ENCODE results near the gene ZNF280B. TPM values are rescaled to one million over a fixed set of nuclear protein-coding genes. Genes with fewer than 3 reads are reported as not detected.

Gene ZNF280B
- total and polyA plus RNA-seq, 9 of the 15 experiments (the other 6 are each of a cell fraction or from before 2014, with no cell fraction given), result 7.7 to 29.9 (median 20.0) TPM

- TF ChIP-seq, protein P1, sequence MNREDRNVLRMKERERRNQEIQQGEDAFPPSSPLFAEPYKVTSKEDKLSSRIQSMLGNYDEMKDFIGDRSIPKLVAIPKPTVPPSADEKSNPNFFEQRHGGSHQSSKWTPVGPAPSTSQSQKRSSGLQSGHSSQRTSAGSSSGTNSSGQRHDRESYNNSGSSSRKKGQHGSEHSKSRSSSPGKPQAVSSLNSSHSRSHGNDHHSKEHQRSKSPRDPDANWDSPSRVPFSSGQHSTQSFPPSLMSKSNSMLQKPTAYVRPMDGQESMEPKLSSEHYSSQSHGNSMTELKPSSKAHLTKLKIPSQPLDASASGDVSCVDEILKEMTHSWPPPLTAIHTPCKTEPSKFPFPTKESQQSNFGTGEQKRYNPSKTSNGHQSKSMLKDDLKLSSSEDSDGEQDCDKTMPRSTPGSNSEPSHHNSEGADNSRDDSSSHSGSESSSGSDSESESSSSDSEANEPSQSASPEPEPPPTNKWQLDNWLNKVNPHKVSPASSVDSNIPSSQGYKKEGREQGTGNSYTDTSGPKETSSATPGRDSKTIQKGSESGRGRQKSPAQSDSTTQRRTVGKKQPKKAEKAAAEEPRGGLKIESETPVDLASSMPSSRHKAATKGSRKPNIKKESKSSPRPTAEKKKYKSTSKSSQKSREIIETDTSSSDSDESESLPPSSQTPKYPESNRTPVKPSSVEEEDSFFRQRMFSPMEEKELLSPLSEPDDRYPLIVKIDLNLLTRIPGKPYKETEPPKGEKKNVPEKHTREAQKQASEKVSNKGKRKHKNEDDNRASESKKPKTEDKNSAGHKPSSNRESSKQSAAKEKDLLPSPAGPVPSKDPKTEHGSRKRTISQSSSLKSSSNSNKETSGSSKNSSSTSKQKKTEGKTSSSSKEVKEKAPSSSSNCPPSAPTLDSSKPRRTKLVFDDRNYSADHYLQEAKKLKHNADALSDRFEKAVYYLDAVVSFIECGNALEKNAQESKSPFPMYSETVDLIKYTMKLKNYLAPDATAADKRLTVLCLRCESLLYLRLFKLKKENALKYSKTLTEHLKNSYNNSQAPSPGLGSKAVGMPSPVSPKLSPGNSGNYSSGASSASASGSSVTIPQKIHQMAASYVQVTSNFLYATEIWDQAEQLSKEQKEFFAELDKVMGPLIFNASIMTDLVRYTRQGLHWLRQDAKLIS (CRISPR knock-in tag; IDR thresholded peaks at IDR 0.05), result peak; percentile 95
- TF ChIP-seq ATF6 (CRISPR knock-in tag; IDR thresholded peaks at IDR 0.05) (no peak), TFAP4 (CRISPR knock-in tag; IDR thresholded peaks at IDR 0.05; ENCODE audit: borderline replicate concordance) (peak; percentile 98), HMG20A (CRISPR knock-in tag; conservative IDR thresholded peaks at IDR 0.05) (no peak), SMARCC2 (IDR thresholded peaks at IDR 0.05; ENCODE audit: low read depth) (no peak), CEBPG (CRISPR knock-in tag; IDR thresholded peaks at IDR 0.05) (peak; percentile 74), CEBPG (tag; conservative IDR thresholded peaks at IDR 0.05 in 1 of 2, IDR thresholded peaks at IDR 0.05 in 1 of 2) (no peak), TEAD4 (IDR thresholded peaks at IDR 0.05; ENCODE audit: low read length) (no peak), TEAD4 (CRISPR knock-in tag; IDR thresholded peaks at IDR 0.05; ENCODE audit: borderline replicate concordance) (peak; percentile 91; the same call in 1 of the 2 replicates), CREB1 (IDR thresholded peaks at IDR 0.05) (no peak), CREB1 (CRISPR knock-in tag; IDR thresholded peaks at IDR 0.05) (peak; percentile 94), ZNF121 (CRISPR knock-in tag; conservative IDR thresholded peaks at IDR 0.05) (0 out of 2 replicates have a peak, but pooled peaks have one; percentile 41)
- TF ChIP-seq, protein P2, sequence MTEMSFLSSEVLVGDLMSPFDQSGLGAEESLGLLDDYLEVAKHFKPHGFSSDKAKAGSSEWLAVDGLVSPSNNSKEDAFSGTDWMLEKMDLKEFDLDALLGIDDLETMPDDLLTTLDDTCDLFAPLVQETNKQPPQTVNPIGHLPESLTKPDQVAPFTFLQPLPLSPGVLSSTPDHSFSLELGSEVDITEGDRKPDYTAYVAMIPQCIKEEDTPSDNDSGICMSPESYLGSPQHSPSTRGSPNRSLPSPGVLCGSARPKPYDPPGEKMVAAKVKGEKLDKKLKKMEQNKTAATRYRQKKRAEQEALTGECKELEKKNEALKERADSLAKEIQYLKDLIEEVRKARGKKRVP (CRISPR knock-in tag; IDR thresholded peaks at IDR 0.05), result no peak
- TF ChIP-seq, protein P3, sequence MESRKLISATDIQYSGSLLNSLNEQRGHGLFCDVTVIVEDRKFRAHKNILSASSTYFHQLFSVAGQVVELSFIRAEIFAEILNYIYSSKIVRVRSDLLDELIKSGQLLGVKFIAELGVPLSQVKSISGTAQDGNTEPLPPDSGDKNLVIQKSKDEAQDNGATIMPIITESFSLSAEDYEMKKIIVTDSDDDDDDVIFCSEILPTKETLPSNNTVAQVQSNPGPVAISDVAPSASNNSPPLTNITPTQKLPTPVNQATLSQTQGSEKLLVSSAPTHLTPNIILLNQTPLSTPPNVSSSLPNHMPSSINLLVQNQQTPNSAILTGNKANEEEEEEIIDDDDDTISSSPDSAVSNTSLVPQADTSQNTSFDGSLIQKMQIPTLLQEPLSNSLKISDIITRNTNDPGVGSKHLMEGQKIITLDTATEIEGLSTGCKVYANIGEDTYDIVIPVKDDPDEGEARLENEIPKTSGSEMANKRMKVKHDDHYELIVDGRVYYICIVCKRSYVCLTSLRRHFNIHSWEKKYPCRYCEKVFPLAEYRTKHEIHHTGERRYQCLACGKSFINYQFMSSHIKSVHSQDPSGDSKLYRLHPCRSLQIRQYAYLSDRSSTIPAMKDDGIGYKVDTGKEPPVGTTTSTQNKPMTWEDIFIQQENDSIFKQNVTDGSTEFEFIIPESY (CRISPR knock-in tag; IDR thresholded peaks at IDR 0.05), result peak; percentile 79
- TF ChIP-seq, protein P4, sequence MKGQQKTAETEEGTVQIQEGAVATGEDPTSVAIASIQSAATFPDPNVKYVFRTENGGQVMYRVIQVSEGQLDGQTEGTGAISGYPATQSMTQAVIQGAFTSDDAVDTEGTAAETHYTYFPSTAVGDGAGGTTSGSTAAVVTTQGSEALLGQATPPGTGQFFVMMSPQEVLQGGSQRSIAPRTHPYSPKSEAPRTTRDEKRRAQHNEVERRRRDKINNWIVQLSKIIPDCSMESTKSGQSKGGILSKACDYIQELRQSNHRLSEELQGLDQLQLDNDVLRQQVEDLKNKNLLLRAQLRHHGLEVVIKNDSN (CRISPR knock-in tag; IDR thresholded peaks at IDR 0.05), result peak; percentile 74
Observed at GRCh38 chr22:22508274-22509176, at the start of gene ZNF280B (continued).

Data from K562 (cell line).